ENCODE measurements around the gene RXRB. TPM values are rescaled to one million over a fixed set of nuclear protein-coding genes. Genes with fewer than 3 reads are reported as not detected.

RXRB gene
- total and polyA plus RNA-seq, 2 of the 13 experiments (the other 11 are each of a cell fraction or from before 2014, with no cell fraction given): 26.7 to 55.7 TPM

GRCh38 chr6:33204165-33204414 lies 3.6 kb upstream of the RXRB start (continued):
- TF ChIP-seq PRDM15 (CRISPR knock-in tag; IDR thresholded peaks at IDR 0.05): no peak
- no peak for TF ChIP-seq NFIC (IDR thresholded peaks at IDR 0.05; ENCODE audit: low read length)
- no peak for TF ChIP-seq ZNF446 (CRISPR knock-in tag; IDR thresholded peaks at IDR 0.05)
- TF ChIP-seq ZBTB10 (CRISPR knock-in tag; IDR thresholded peaks at IDR 0.05; ENCODE audit: borderline replicate concordance): no peak
- peak; percentile 86 for TF ChIP-seq PCBP2 (optimal IDR thresholded peaks at IDR 0.05; ENCODE audit: low read depth, low read length, poor library complexity, severe bottlenecking)
- TF ChIP-seq ZNF280D (CRISPR knock-in tag; IDR thresholded peaks at IDR 0.05): no peak
- TF ChIP-seq ZFY (CRISPR knock-in tag; IDR thresholded peaks at IDR 0.05): no peak
- no peak for TF ChIP-seq MXD3 (CRISPR knock-in tag; IDR thresholded peaks at IDR 0.05)
- 0 out of 2 replicates have a peak, but pooled peaks have one; percentile 7 for TF ChIP-seq ZNF281 (CRISPR knock-in tag; IDR thresholded peaks at IDR 0.05; ENCODE audit: borderline replicate concordance)
- no peak for TF ChIP-seq ZNF513 (CRISPR knock-in tag; conservative IDR thresholded peaks at IDR 0.05)
